IMR-90 (cell line): ENCODE measurements around the gene ADAMTSL4. TPM values are rescaled to one million over a fixed set of nuclear protein-coding genes. Genes with fewer than 3 reads are reported as not detected.
A peak's percentile ranks its signal among the peaks of the same experiment; 100 is the strongest.

Experiments
- ATAC-seq: fragments of 200-7000 bp; cut with Tn5 transposase; 2 replicates; pipeline ENCODE4 v1.9.1; 2020; ENCODE audit warnings: low read depth, mild to moderate bottlenecking, moderate library complexity
- BruUV-seq: library from RNA; stranded (reverse); fragments of 400-500 nt; replicated peaks from 2 replicates; lab custom pipeline; 2021; lab: Mats Ljungman, UMichigan
- CTCF ChIA-PET: fragments of 300-600 bp; formaldehyde crosslinking; extraction: SDS; loops from one replicate; lab custom pipeline; 2021; ENCODE audit warnings: antibody characterized with exemption; lab: Yijun Ruan, JAX
- POLR2A ChIA-PET: fragments of 300-600 bp; sonication (Branson Sonifier 250); formaldehyde crosslinking; loops from one replicate; lab custom pipeline; 2022; ENCODE audit warnings: antibody characterized with exemption; ENCODE audit not compliant: unreplicated experiment; lab: Charles Lee
- DNase-seq: peaks from one replicate; pipeline ENCODE4 v3.0.0; 2013
- H2AFZ ChIP-seq: replicated peaks from 2 replicates; pipeline ENCODE3; 2013; ENCODE audit warnings: low read length, mild to moderate bottlenecking; ENCODE audit not compliant: poor library complexity
- H2AK5ac ChIP-seq: 2 replicates; pipeline ENCODE4 v1.6.1; 2013; ENCODE audit warnings: low read depth, low read length, inconsistent platforms
- H2AK9ac ChIP-seq: replicated peaks from 2 replicates; pipeline ENCODE3; 2013; ENCODE audit warnings: mild to moderate bottlenecking, low read depth, low read length, moderate library complexity; ENCODE audit not compliant: poor library complexity
- H2BK120ac ChIP-seq: 2 replicates; pipeline ENCODE4 v1.6.1; 2013; ENCODE audit warnings: low read depth, low read length, inconsistent platforms
- H2BK15ac ChIP-seq: 3 replicates; pipeline ENCODE4 v1.6.1; 2013; ENCODE audit warnings: low read depth, low read length, inconsistent platforms
- H2BK20ac ChIP-seq: 2 replicates; pipeline ENCODE4 v1.6.1; 2013; ENCODE audit warnings: low read depth, mild to moderate bottlenecking, inconsistent platforms, low read length, moderate library complexity
- H2BK5ac ChIP-seq: 2 replicates; pipeline ENCODE4 v1.6.1; 2013; ENCODE audit warnings: mild to moderate bottlenecking, low read depth, low read length, inconsistent platforms; ENCODE audit not compliant: poor library complexity, severe bottlenecking
- H3K14ac ChIP-seq: replicated peaks from 2 replicates; pipeline ENCODE4 v1.6.1; 2013; ENCODE audit warnings: low read depth, low read length, inconsistent platforms
- H3K18ac ChIP-seq: 2 replicates; pipeline ENCODE4 v1.6.1; 2013; ENCODE audit warnings: low read depth, low read length, control low read depth
- H3K23ac ChIP-seq: 2 replicates; pipeline ENCODE4 v1.6.1; 2013; ENCODE audit warnings: low read depth, low read length, inconsistent platforms
- H3K27ac ChIP-seq: 2 replicates; pipeline ENCODE4 v1.5.1; 2013; ENCODE audit warnings: mild to moderate bottlenecking, control low read depth, low read length; ENCODE audit not compliant: insufficient read depth
- H3K27me3 ChIP-seq: 2 replicates; pipeline ENCODE4 v1.6.1; 2013; ENCODE audit warnings: low read length; ENCODE audit not compliant: control insufficient read depth, insufficient read depth
- H3K36me3 ChIP-seq: 2 replicates; pipeline ENCODE4 v1.6.1; 2013; ENCODE audit warnings: low read length, mixed read lengths; ENCODE audit not compliant: control insufficient read depth, insufficient read depth
- H3K4ac ChIP-seq: 2 replicates; pipeline ENCODE4 v1.6.1; 2013; ENCODE audit warnings: low read depth, low read length, inconsistent platforms
- H3K4me1 ChIP-seq: 2 replicates; pipeline ENCODE4 v1.6.1; 2013; ENCODE audit warnings: low read length, mixed read lengths; ENCODE audit not compliant: control insufficient read depth, insufficient read depth
- H3K4me2 ChIP-seq: 2 replicates; pipeline ENCODE4 v1.6.1; 2013; ENCODE audit warnings: low read depth, mild to moderate bottlenecking, control low read depth, low read length, moderate library complexity
- H3K4me3 ChIP-seq: 2 replicates; pipeline ENCODE4 v1.5.1; 2013; ENCODE audit warnings: low read depth, mild to moderate bottlenecking, control low read depth, low read length, moderate library complexity; ENCODE audit not compliant: insufficient read depth
- H3K56ac ChIP-seq: 2 replicates; pipeline ENCODE4 v1.6.1; 2013; ENCODE audit warnings: low read length, inconsistent platforms; ENCODE audit not compliant: insufficient read depth; ENCODE audit errors: extremely low read depth
- H3K79me1 ChIP-seq, 2 experiments: 2 replicates each; pipeline ENCODE4 v1.6.1; 2013; ENCODE audit warnings: low read length in 2 of 2, inconsistent platforms in 1 of 2, low read depth in 1 of 2
- H3K9ac ChIP-seq: 2 replicates; pipeline ENCODE4 v1.6.1; 2013; ENCODE audit warnings: low read depth, low read length, control low read depth
- H3K9me1 ChIP-seq: 2 replicates; pipeline ENCODE4 v1.6.1; 2013; ENCODE audit warnings: low read length, inconsistent platforms; ENCODE audit not compliant: insufficient read depth
- H3K9me3 ChIP-seq: 2 replicates; pipeline ENCODE4 v1.6.1; 2013; ENCODE audit warnings: low read length; ENCODE audit not compliant: control insufficient read depth, insufficient read depth
- H4K20me1 ChIP-seq: 2 replicates; pipeline ENCODE4 v1.6.1; 2013; ENCODE audit warnings: low read length, inconsistent platforms; ENCODE audit not compliant: insufficient read depth
- H4K5ac ChIP-seq: 2 replicates; pipeline ENCODE4 v1.6.1; 2013; ENCODE audit warnings: mild to moderate bottlenecking, low read depth, low read length, control low read depth
- H4K8ac ChIP-seq, 2 experiments: 2 replicates each; pipeline ENCODE4 v1.6.1; 2013; ENCODE audit warnings: low read depth in 2 of 2, low read length in 2 of 2, control low read depth in 1 of 2, inconsistent platforms in 1 of 2
- H4K91ac ChIP-seq: 2 replicates; pipeline ENCODE4 v1.6.1; 2013; ENCODE audit warnings: low read depth, low read length, inconsistent platforms; ENCODE audit not compliant: insufficient read depth
- BHLHE40 ChIP-seq: fragments of 150-350 bp; IDR thresholded peaks from 2 replicates; pipeline ENCODE4 v1.6.1; 2016; ENCODE audit warnings: mild to moderate bottlenecking, low read depth, low read length
- CEBPB ChIP-seq: IDR thresholded peaks from 2 replicates; pipeline ENCODE4 v1.6.1; 2012; ENCODE audit warnings: low read depth, low read length, improper control_type of control experiment
- CHD1 ChIP-seq: IDR thresholded peaks from 2 replicates; pipeline ENCODE4 v1.6.1; 2012; ENCODE audit warnings: low read depth, low read length, improper control_type of control experiment
- FOS ChIP-seq: fragments of 150-350 bp; IDR thresholded peaks from 2 replicates; pipeline ENCODE4 v1.6.1; 2016; ENCODE audit warnings: low read depth, low read length
- MAFK ChIP-seq: IDR thresholded peaks from 2 replicates; pipeline ENCODE4 v1.6.1; 2012; ENCODE audit warnings: low read depth, low read length, improper control_type of control experiment
- MAZ ChIP-seq: IDR thresholded peaks from 2 replicates; pipeline ENCODE4 v1.6.1; 2012; ENCODE audit warnings: low read depth, mild to moderate bottlenecking, low read length, improper control_type of control experiment, moderate library complexity, borderline replicate concordance
- MXI1 ChIP-seq: IDR thresholded peaks from 2 replicates; pipeline ENCODE4 v1.6.1; 2012; ENCODE audit warnings: low read depth, mild to moderate bottlenecking, low read length, moderate library complexity, borderline replicate concordance
- NFE2L2 ChIP-seq: fragments of 150-350 bp; IDR thresholded peaks from 2 replicates; pipeline ENCODE4 v1.6.1; 2016; ENCODE audit warnings: low read depth, mild to moderate bottlenecking, low read length
- POLR2A ChIP-seq: IDR thresholded peaks from 2 replicates; pipeline ENCODE4 v1.6.1; 2012; ENCODE audit warnings: mild to moderate bottlenecking, low read depth, low read length
- RCOR1 ChIP-seq: IDR thresholded peaks from 2 replicates; pipeline ENCODE4 v1.6.1; 2012; ENCODE audit warnings: mild to moderate bottlenecking, low read length, improper control_type of control experiment; ENCODE audit not compliant: insufficient replicate concordance
- RFX5 ChIP-seq: IDR thresholded peaks from 2 replicates; pipeline ENCODE4 v1.8.0; 2012; ENCODE audit warnings: low read depth, mild to moderate bottlenecking, low read length, moderate library complexity
- SMC3 ChIP-seq: fragments of 150-350 bp; IDR thresholded peaks from 2 replicates; pipeline ENCODE4 v1.6.1; 2016; ENCODE audit warnings: low read depth, mild to moderate bottlenecking, antibody characterized with exemption, low read length, moderate library complexity
- USF2 ChIP-seq: fragments of 150-350 bp; IDR thresholded peaks from 2 replicates; pipeline ENCODE4 v1.6.1; 2017; ENCODE audit warnings: mild to moderate bottlenecking, antibody characterized with exemption, low read length, low read depth
- WGBS, 2 experiments: methylation state at CpG; one replicate each; pipeline versions ENCODE4 v1.1.5 to v1.1.7; 2013; ENCODE audit warnings: missing lambda C conversion rate in 2 of 2; ENCODE audit not compliant: insufficient read length in 1 of 2; ENCODE audit errors: extremely low coverage in 2 of 2; 5-methylcytosine and 5-hydroxymethylcytosine counted together
- dilution Hi-C: fragments of 300-500 bp; cut with HindIII; formaldehyde crosslinking; loops from one replicate; pipeline ENCODE4 v1.14.3; 2018; ENCODE audit warnings: low sequenced_read_pairs; ENCODE audit not compliant: unreplicated experiment
- in situ Hi-C: fragments of 300-500 bp; cut with MboI; formaldehyde crosslinking; loops from 3 replicates; pipeline ENCODE4 v1.14.3; 2019; ENCODE audit warnings: low sequenced_read_pairs, inconsistent platforms, mixed read lengths
- intact Hi-C: fragments of 100-400 bp; cut with micrococcal nuclease; formaldehyde crosslinking; loops from 2 replicates; pipeline ENCODE4 v1.10.0; 2022
- polyA plus RNA-seq, 3 experiments: library from polyadenylated mRNA; depleted of rRNA; stranded (reverse); fragments of >200 nt; gene quantifications; 2 replicates each; pipeline ENCODE4 v1.2.3, GENCODE V29; 2012; ENCODE audit warnings: low replicate concordance in 1 of 3
- total RNA-seq: library from RNA; depleted of rRNA; stranded (reverse); fragments of >200 nt; gene quantifications from 2 replicates; pipeline ENCODE4 v1.2.3, GENCODE V29; 2012
- TF ChIP-seq, protein P1 (sequence below): conservative IDR thresholded peaks from 2 replicates; pipeline ENCODE4 v1.5.1; 2012; ENCODE audit warnings: mild to moderate bottlenecking, low read depth, low read length, improper control_type of control experiment
- TF ChIP-seq, protein P2 (sequence below): fragments of 150-350 bp; IDR thresholded peaks from 2 replicates; pipeline ENCODE4 v1.6.1; 2016; ENCODE audit warnings: low read depth, mild to moderate bottlenecking, low read length, moderate library complexity, borderline replicate concordance

The ADAMTSL4 gene
- total and polyA plus RNA-seq, 2 of the 4 experiments (the other 2 are of a cell fraction) = 0.54 to 12.2 TPM

- Histone ChIP-seq H2BK15ac (no peak overlapping the region), H3K79me1 (peaks cover 22 to 63% of the 10 kb centered on the region in 2 experiments), H3K4ac (no peak overlapping the region), H4K8ac (no peak overlapping the region), H2BK5ac (no peak overlapping the region), H3K36me3 (peaks cover 28% of the 10 kb centered on the region), H2BK120ac (no peak overlapping the region), H2BK20ac (no peak overlapping the region), H3K27ac (no peak overlapping the region), H3K9me3 (no peaks in the 10 kb centered on the region), H4K20me1 (no peaks in the 10 kb centered on the region), H3K4me1 (peaks cover 17% of the 10 kb centered on the region), H3K14ac (no peak overlapping the region), H4K91ac (no peak overlapping the region), H3K27me3 (no peaks in the 10 kb centered on the region), H3K23ac (no peak overlapping the region), H2AFZ (peak overlapping the region; percentile 44), H2AK5ac (peak overlapping the region; percentile 56; the same call in 1 of the 2 replicates), H3K4me3 (no peak overlapping the region), H3K9ac (no peak overlapping the region), H3K18ac (no peak overlapping the region), H3K9me1 (peaks cover 30% of the 10 kb centered on the region), H3K4me2 (no peak overlapping the region), H2AK9ac (no peak overlapping the region), H3K56ac (no peak overlapping the region), H4K5ac (no peak overlapping the region)
- DNase-seq (no peak), ATAC-seq (no peak)
- no CpG with 5 or more reads among the region's 7 CpGs for WGBS, 2 experiments
- ChIA-PET POLR2A (no interaction called here), CTCF (no interaction called here)
- in situ Hi-C loops (no loop called here), dilution Hi-C loops (no loop called here), intact Hi-C loops (no loop called here)
- TF ChIP-seq USF2 (no peak), CEBPB (no peak), FOS (no peak), SMC3 (no peak), POLR2A (no peak), NFE2L2 (no peak), MAFK (no peak), RFX5 (no peak), RCOR1 (no peak), MAZ (no peak), MXI1 (no peak), CHD1 (no peak), BHLHE40 (no peak)
- TF ChIP-seq, protein P1, sequence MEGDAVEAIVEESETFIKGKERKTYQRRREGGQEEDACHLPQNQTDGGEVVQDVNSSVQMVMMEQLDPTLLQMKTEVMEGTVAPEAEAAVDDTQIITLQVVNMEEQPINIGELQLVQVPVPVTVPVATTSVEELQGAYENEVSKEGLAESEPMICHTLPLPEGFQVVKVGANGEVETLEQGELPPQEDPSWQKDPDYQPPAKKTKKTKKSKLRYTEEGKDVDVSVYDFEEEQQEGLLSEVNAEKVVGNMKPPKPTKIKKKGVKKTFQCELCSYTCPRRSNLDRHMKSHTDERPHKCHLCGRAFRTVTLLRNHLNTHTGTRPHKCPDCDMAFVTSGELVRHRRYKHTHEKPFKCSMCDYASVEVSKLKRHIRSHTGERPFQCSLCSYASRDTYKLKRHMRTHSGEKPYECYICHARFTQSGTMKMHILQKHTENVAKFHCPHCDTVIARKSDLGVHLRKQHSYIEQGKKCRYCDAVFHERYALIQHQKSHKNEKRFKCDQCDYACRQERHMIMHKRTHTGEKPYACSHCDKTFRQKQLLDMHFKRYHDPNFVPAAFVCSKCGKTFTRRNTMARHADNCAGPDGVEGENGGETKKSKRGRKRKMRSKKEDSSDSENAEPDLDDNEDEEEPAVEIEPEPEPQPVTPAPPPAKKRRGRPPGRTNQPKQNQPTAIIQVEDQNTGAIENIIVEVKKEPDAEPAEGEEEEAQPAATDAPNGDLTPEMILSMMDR = no peak
- TF ChIP-seq, protein P2, sequence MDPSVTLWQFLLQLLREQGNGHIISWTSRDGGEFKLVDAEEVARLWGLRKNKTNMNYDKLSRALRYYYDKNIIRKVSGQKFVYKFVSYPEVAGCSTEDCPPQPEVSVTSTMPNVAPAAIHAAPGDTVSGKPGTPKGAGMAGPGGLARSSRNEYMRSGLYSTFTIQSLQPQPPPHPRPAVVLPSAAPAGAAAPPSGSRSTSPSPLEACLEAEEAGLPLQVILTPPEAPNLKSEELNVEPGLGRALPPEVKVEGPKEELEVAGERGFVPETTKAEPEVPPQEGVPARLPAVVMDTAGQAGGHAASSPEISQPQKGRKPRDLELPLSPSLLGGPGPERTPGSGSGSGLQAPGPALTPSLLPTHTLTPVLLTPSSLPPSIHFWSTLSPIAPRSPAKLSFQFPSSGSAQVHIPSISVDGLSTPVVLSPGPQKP = no peak
- no TSS peak for BruUV-seq
These were observed 35.8 kb upstream of the ADAMTSL4 start for GRCh38 chr1:150513351-150513791.
